Keratinocyte (primary cell): Measurements from ENCODE around the gene FAM120C. TPM values are rescaled to one million over a fixed set of nuclear protein-coding genes. Genes with fewer than 3 reads are reported as not detected.

Experiments used
- DNase-seq: peaks from one replicate; pipeline ENCODE4 v3.0.0-alpha.2; 2011; ENCODE audit warnings: low read depth, missing footprints, low spot score
- FAIRE-seq: peaks from 2 replicates; lab custom pipeline; 2011; peaks lifted over from hg19 to GRCh38; lab: Jason Lieb, UNC
- H2AFZ ChIP-seq: 2 replicates; pipeline ENCODE4 v1.6.0; 2012; ENCODE audit warnings: low read length, control low read depth, inconsistent platforms; ENCODE audit not compliant: control insufficient read depth
- H3K27ac ChIP-seq: 2 replicates; pipeline ENCODE4 v1.5.1; 2011; ENCODE audit warnings: low read length; ENCODE audit not compliant: control insufficient read depth, insufficient read depth
- H3K27me3 ChIP-seq: 3 replicates; pipeline ENCODE4 v1.6.0; 2011; ENCODE audit warnings: low read length; ENCODE audit not compliant: control insufficient read depth, insufficient read depth; ENCODE audit errors: extremely low read depth
- H3K36me3 ChIP-seq, 2 experiments: 2 replicates in 1 of 2; 3 replicates in 1 of 2; pipeline ENCODE4 v1.5.1; 2011; ENCODE audit warnings: low read length in 2 of 2, mild to moderate bottlenecking in 1 of 2; ENCODE audit not compliant: control insufficient read depth in 2 of 2, insufficient read depth in 2 of 2; ENCODE audit errors: extremely low read depth in 1 of 2
- H3K4me1 ChIP-seq: 3 replicates; pipeline ENCODE4 v1.5.1; 2011; ENCODE audit warnings: low read length; ENCODE audit not compliant: control insufficient read depth, insufficient read depth; ENCODE audit errors: extremely low read depth
- H3K4me2 ChIP-seq: 3 replicates; pipeline ENCODE4 v1.6.0; 2011; ENCODE audit warnings: low read depth, low read length; ENCODE audit not compliant: control insufficient read depth, insufficient read depth; ENCODE audit errors: extremely low read depth
- H3K4me3 ChIP-seq, 3 experiments: fragments of 200-600 bp in 1 of 3; sonication (generic) in 1 of 3; 2 replicates in 2 of 3; 3 replicates in 1 of 3; pipeline ENCODE4 v1.5.1; 2011 to 2016; ENCODE audit warnings: low read length in 3 of 3, mild to moderate bottlenecking in 3 of 3, control low read depth in 2 of 3, inconsistent platforms in 1 of 3, low read depth in 1 of 3, mixed read lengths in 1 of 3, mixed run types in 1 of 3, moderate library complexity in 1 of 3; ENCODE audit not compliant: control insufficient read depth in 2 of 3, insufficient read depth in 2 of 3; ENCODE audit errors: extremely low read depth in 1 of 3
- H3K79me2 ChIP-seq: 2 replicates; pipeline ENCODE4 v1.6.0; 2012; ENCODE audit warnings: low read length; ENCODE audit not compliant: control insufficient read depth, insufficient read depth
- H3K9ac ChIP-seq: 3 replicates; pipeline ENCODE4 v1.6.0; 2011; ENCODE audit warnings: low read length; ENCODE audit not compliant: control insufficient read depth, insufficient read depth; ENCODE audit errors: extremely low read depth
- H3K9me1 ChIP-seq: 3 replicates; pipeline ENCODE4 v1.6.0; 2011; ENCODE audit warnings: low read length; ENCODE audit not compliant: control insufficient read depth, insufficient read depth; ENCODE audit errors: extremely low read depth
- H3K9me3 ChIP-seq: 2 replicates; pipeline ENCODE4 v1.5.1; 2012; ENCODE audit warnings: low read depth, low read length; ENCODE audit not compliant: control insufficient read depth
- H4K20me1 ChIP-seq: 3 replicates; pipeline ENCODE4 v1.6.0; 2011; ENCODE audit warnings: low read length; ENCODE audit not compliant: control insufficient read depth, insufficient read depth; ENCODE audit errors: extremely low read depth
- EZH2 ChIP-seq: IDR thresholded peaks from one replicate; pipeline ENCODE4 v1.6.1; 2012; ENCODE audit warnings: inconsistent platforms, mild to moderate bottlenecking, low read length, moderate library complexity
- dilution Hi-C: fragments of 300-500 bp; cut with MboI; formaldehyde crosslinking; loops from one replicate; pipeline ENCODE4 v1.7.0; 2020; ENCODE audit warnings: low sequenced_read_pairs; ENCODE audit not compliant: extremely low pct_ligation_motif_present
- polyA plus RNA-seq, 5 experiments: library from polyadenylated mRNA; depleted of rRNA in 3 of 5; stranded (reverse) in 3 of 5; stranded (forward) in 1 of 5; unstranded in 1 of 5; fragments of >200 nt; gene quantifications; 1 replicate in 1 of 5; 2 replicates in 3 of 5; 3 replicates in 1 of 5; pipeline versions ENCODE4 v1.2.1 to v1.2.3, GENCODE V29; 2011 to 2012; ENCODE audit warnings: missing spikeins in 2 of 5, low read depth in 1 of 5, low replicate concordance in 1 of 5
- TF ChIP-seq, protein P1 (sequence below), 3 experiments: IDR thresholded peaks in 1 of 3; conservative IDR thresholded peaks in 1 of 3; optimal IDR thresholded peaks in 1 of 3; 2 replicates in 2 of 3; 3 replicates in 1 of 3; pipeline versions ENCODE3 to v1.5.1; 2011; ENCODE audit warnings: low read length in 3 of 3, mild to moderate bottlenecking in 3 of 3, moderate library complexity in 2 of 3, control low read depth in 1 of 3, inconsistent platforms in 1 of 3; ENCODE audit not compliant: insufficient read depth in 2 of 3; ENCODE audit errors: extremely low read depth in 1 of 3

FAM120C gene
- polyA plus RNA-seq, 1 donor (not counting 4 experiments of a cell fraction or from before 2014, with no cell fraction given), result 1.9 TPM

DNA sequence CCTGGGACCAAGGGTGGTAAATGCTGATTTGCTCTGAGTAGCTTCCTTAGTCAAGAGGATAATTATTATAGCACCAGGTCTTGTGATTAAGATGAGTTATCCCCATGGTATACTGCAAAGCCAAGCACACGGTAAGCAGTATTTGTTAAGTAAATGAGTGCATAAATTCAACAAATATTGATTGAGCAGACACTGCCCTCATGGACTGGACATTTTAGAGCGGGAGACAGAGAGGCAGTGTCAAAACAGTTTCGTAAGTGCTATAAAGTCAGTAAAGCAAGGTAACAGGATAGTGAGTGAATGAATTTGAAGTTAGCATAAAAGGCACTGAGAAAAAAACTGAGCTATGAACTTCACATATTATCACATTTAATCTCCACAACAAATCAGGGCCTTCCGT is 152.7 kb downstream of the FAM120C start:
- no peaks in the 10 kb centered on the region for H4K20me1 ChIP-seq
- DNase-seq (no peak), FAIRE-seq (no peak)
- H3K4me1 ChIP-seq, result peaks cover 10% of the 10 kb centered on the region
- peaks cover 8 to 9% of the 10 kb centered on the region in 2 experiments for H3K36me3 ChIP-seq
- H3K27ac ChIP-seq, result no peak overlapping the region
- dilution Hi-C loops, result no loop called here
- H3K27me3 ChIP-seq, result no peaks in the 10 kb centered on the region
- no peak overlapping the region for H3K9ac ChIP-seq
- H3K4me3 ChIP-seq, result no peak overlapping the region
- H2AFZ ChIP-seq, result no peak overlapping the region
- no peak overlapping the region for H3K4me2 ChIP-seq
- H3K79me2 ChIP-seq, result no peaks in the 10 kb centered on the region
- H3K9me3 ChIP-seq, result no peaks in the 10 kb centered on the region
- H3K9me1 ChIP-seq, result no peaks in the 10 kb centered on the region
- TF ChIP-seq, protein P1, sequence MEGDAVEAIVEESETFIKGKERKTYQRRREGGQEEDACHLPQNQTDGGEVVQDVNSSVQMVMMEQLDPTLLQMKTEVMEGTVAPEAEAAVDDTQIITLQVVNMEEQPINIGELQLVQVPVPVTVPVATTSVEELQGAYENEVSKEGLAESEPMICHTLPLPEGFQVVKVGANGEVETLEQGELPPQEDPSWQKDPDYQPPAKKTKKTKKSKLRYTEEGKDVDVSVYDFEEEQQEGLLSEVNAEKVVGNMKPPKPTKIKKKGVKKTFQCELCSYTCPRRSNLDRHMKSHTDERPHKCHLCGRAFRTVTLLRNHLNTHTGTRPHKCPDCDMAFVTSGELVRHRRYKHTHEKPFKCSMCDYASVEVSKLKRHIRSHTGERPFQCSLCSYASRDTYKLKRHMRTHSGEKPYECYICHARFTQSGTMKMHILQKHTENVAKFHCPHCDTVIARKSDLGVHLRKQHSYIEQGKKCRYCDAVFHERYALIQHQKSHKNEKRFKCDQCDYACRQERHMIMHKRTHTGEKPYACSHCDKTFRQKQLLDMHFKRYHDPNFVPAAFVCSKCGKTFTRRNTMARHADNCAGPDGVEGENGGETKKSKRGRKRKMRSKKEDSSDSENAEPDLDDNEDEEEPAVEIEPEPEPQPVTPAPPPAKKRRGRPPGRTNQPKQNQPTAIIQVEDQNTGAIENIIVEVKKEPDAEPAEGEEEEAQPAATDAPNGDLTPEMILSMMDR (optimal IDR thresholded peaks at IDR 0.05 in 1 of 3, IDR thresholded peaks at IDR 0.05 in 1 of 3, conservative IDR thresholded peaks at IDR 0.05 in 1 of 3; ENCODE audit: extremely low read depth in 1 of 3, insufficient read depth in 2 of 3, low read length in 3 of 3), result no peak
- TF ChIP-seq EZH2, result no peak

DNA sequence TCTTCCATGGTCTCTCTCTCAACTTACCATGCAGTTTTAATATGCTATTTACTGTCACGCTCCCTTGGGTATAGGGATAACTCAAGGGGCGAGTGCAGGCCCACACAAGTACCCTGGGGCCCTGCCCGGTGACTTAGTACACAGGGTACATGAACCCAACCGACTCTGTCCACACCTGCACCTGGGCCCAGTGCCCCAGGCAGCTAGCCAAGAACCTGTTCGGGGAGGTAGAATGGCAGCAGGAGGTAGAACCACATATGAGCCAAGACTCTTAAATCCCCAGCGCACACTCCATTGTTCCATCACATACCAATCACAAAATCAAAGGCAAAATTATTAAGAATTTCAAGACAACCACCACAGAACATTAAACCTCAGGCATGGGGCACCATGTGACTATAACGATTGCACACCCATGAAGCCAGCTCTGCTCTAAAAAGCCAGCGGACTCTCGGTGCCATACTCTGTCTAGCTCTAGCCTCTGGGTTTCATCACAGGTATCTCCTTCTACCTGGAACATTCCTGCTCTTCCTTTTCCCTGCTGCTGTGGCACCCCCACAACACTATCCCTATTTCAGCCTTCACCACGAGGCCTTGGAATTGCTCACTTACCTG is 153.4 kb downstream of the FAM120C start:
- no peaks in the 10 kb centered on the region for H3K9me1 ChIP-seq
- H3K36me3 ChIP-seq, result peaks cover 6 to 9% of the 10 kb centered on the region in 2 experiments
- dilution Hi-C loops, result no loop called here
- peak overlapping the region; percentile 43 for H3K4me2 ChIP-seq
- H3K4me1 ChIP-seq, result peaks cover 10% of the 10 kb centered on the region
- TF ChIP-seq, protein P1 (optimal IDR thresholded peaks at IDR 0.05 in 1 of 3, IDR thresholded peaks at IDR 0.05 in 1 of 3, conservative IDR thresholded peaks at IDR 0.05 in 1 of 3; ENCODE audit: extremely low read depth in 1 of 3, insufficient read depth in 2 of 3, low read length in 3 of 3), result no peak
- no peak for TF ChIP-seq EZH2
- H3K9ac ChIP-seq, result no peak overlapping the region
- no peak overlapping the region for H2AFZ ChIP-seq
- H3K4me3 ChIP-seq, result no peak overlapping the region
- no peak overlapping the region for H3K27ac ChIP-seq
- no peaks in the 10 kb centered on the region for H4K20me1 ChIP-seq
- FAIRE-seq, result no peak
- H3K9me3 ChIP-seq, result no peaks in the 10 kb centered on the region
- H3K79me2 ChIP-seq, result no peaks in the 10 kb centered on the region
- no peaks in the 10 kb centered on the region for H3K27me3 ChIP-seq
- DNase-seq, result no peak
